OCI-LY7 (cell line): ENCODE measurements around the gene PIEZO2. TPM values are rescaled to one million over a fixed set of nuclear protein-coding genes. Genes with fewer than 3 reads are reported as not detected.
"Not testable (repeated sequence)": the region's sequence is repeated elsewhere in the genome, so short reads cannot be mapped to it uniquely, and the experiment has no call there.

Experiments
- BruUV-seq: library from RNA; stranded (reverse); fragments of 400-500 nt; replicated peaks from 2 replicates; lab custom pipeline; 2021; lab: Mats Ljungman, UMichigan
- CTCF ChIA-PET: fragments of 300-600 bp; sonication (Branson Sonifier 250); formaldehyde crosslinking; loops from one replicate; lab custom pipeline; 2022; ENCODE audit warnings: antibody characterized with exemption; ENCODE audit not compliant: unreplicated experiment; lab: Charles Lee
- POLR2A ChIA-PET: fragments of 300-600 bp; sonication (Branson Sonifier 250); formaldehyde crosslinking; loops from one replicate; lab custom pipeline; 2022; ENCODE audit warnings: antibody characterized with exemption; lab: Charles Lee
- DNase-seq: peaks from one replicate; pipeline ENCODE4 v3.0.0-alpha.2; 2015; ENCODE audit warnings: low spot score
- H2AFZ ChIP-seq: fragments of 200-600 bp; sonication (generic), shearing (Covaris generic); 2 replicates; pipeline ENCODE4 v1.6.1; 2014; ENCODE audit warnings: mild to moderate bottlenecking, antibody characterized with exemption, low read length, moderate library complexity
- H3K27ac ChIP-seq: fragments of 200-600 bp; sonication (generic); 2 replicates; pipeline ENCODE4 v1.5.1; 2014; ENCODE audit warnings: mixed run types, low read depth, mild to moderate bottlenecking, moderate library complexity, low read length, inconsistent platforms; ENCODE audit not compliant: poor library complexity, severe bottlenecking
- H3K36me3 ChIP-seq: fragments of 200-600 bp; sonication (generic); 2 replicates; pipeline ENCODE4 v1.6.1; 2014; ENCODE audit warnings: mild to moderate bottlenecking, antibody characterized with exemption, low read length, moderate library complexity, mixed read lengths; ENCODE audit not compliant: insufficient read depth
- H3K4me1 ChIP-seq: fragments of 200-600 bp; sonication (generic); 2 replicates; pipeline ENCODE4 v1.5.1; 2014; ENCODE audit warnings: mild to moderate bottlenecking, low read length; ENCODE audit not compliant: insufficient read depth, poor library complexity, severe bottlenecking
- H3K4me2 ChIP-seq: fragments of 200-600 bp; sonication (generic); 2 replicates; pipeline ENCODE4 v1.6.1; 2014; ENCODE audit warnings: mild to moderate bottlenecking, low read length
- H3K4me3 ChIP-seq: fragments of 200-600 bp; sonication (generic); 2 replicates; pipeline ENCODE4 v1.5.1; 2014; ENCODE audit warnings: mild to moderate bottlenecking, low read depth, low read length; ENCODE audit not compliant: poor library complexity, severe bottlenecking
- H3K79me2 ChIP-seq: fragments of 200-600 bp; sonication (generic); 2 replicates; pipeline ENCODE4 v1.6.1; 2016; ENCODE audit warnings: low read depth, mild to moderate bottlenecking, low read length, moderate library complexity, mixed read lengths; ENCODE audit not compliant: insufficient read depth
- H3K9me2 ChIP-seq: fragments of 200-600 bp; sonication (generic); 2 replicates; pipeline ENCODE4 v1.6.1; 2016; ENCODE audit warnings: mild to moderate bottlenecking, low read length, mixed read lengths; ENCODE audit not compliant: insufficient read depth
- H3K9me3 ChIP-seq: fragments of 200-600 bp; sonication (generic); 2 replicates; pipeline ENCODE4 v1.6.1; 2014; ENCODE audit warnings: mild to moderate bottlenecking, mixed run types, low read length, mixed read lengths
- H4K20me1 ChIP-seq: fragments of 200-600 bp; sonication (generic); 2 replicates; pipeline ENCODE4 v1.6.1; 2014; ENCODE audit warnings: mild to moderate bottlenecking, antibody characterized with exemption, low read length, moderate library complexity, mixed read lengths; ENCODE audit not compliant: insufficient read depth
- CTCF ChIP-seq: fragments of 200-600 bp; sonication (generic); conservative IDR thresholded peaks from 2 replicates; pipeline ENCODE4 v1.5.1; 2014; ENCODE audit warnings: mild to moderate bottlenecking, antibody characterized with exemption, low read length, moderate library complexity, mixed read lengths
- EZH2phosphoT487 ChIP-seq: fragments of 200-600 bp; sonication (generic); IDR thresholded peaks from 2 replicates; pipeline ENCODE4 v1.6.1; 2018; ENCODE audit warnings: low read depth, borderline replicate concordance, mild to moderate bottlenecking, mixed run types, antibody characterized with exemption, low read length, moderate library complexity, mixed read lengths
- intact Hi-C: fragments of 100-400 bp; cut with micrococcal nuclease; formaldehyde crosslinking; loops from one replicate; pipeline ENCODE4 v1.10.0; 2022; ENCODE audit not compliant: unreplicated experiment
- total RNA-seq, 2 experiments: library from RNA; depleted of rRNA in 1 of 2; stranded (reverse); fragments of >200 nt in 1 of 2; shearing (Covaris generic) in 1 of 2; gene quantifications; 2 replicates each; pipeline ENCODE4 v1.2.3, GENCODE V29; 2014 to 2022

PIEZO2 gene
- total RNA-seq, 2 experiments from 2014 or later = 0.95 to 3.3 TPM

GRCh38 chr18:11137400-11137799, 12.0 kb downstream of the PIEZO2 start:
- H3K4me2 ChIP-seq = no peak overlapping the region
- no peaks in the 10 kb centered on the region for H4K20me1 ChIP-seq
- no TSS peak for BruUV-seq
- H3K36me3 ChIP-seq = no peaks in the 10 kb centered on the region
- TF ChIP-seq EZH2phosphoT487 = no peak
- no peak for TF ChIP-seq CTCF
- no peaks in the 10 kb centered on the region for H3K9me3 ChIP-seq
- H3K79me2 ChIP-seq = no peaks in the 10 kb centered on the region
- no peak overlapping the region for H3K27ac ChIP-seq
- no peaks in the 10 kb centered on the region for H3K9me2 ChIP-seq
- no peak overlapping the region for H2AFZ ChIP-seq
- ChIA-PET POLR2A (interaction anchor here (0.6 kb wide), 1 partner anchor 869 kb away, joined by 3 read pairs; no protein-coding TSS in a partner anchor), CTCF (no interaction called here)
- DNase-seq = no peak
- no peaks in the 10 kb centered on the region for H3K4me1 ChIP-seq
- H3K4me3 ChIP-seq = no peak overlapping the region
- intact Hi-C loops = no loop called here

- Histone ChIP-seq H3K36me3 (no peaks in the 10 kb centered on the region), H4K20me1 (no peaks in the 10 kb centered on the region), H3K9me3 (no peaks in the 10 kb centered on the region), H3K4me1 (no peaks in the 10 kb centered on the region), H3K4me3 (no peak overlapping the region), H3K4me2 (no peak overlapping the region), H3K9me2 (no peaks in the 10 kb centered on the region), H2AFZ (no peak overlapping the region), H3K27ac (no peak overlapping the region), H3K79me2 (no peaks in the 10 kb centered on the region)
- POLR2A ChIA-PET = interaction anchor here (0.6 to 1.0 kb wide), 4 partner anchors 12 to 271 kb away, joined by 3 to 4 read pairs (median 3); no protein-coding TSS in a partner anchor
- BruUV-seq = no TSS peak
- DNase-seq = no peak
- CTCF ChIA-PET = interaction anchor here (0.6 kb wide), 1 partner anchor 577 kb away, joined by 3 read pairs; no protein-coding TSS in a partner anchor
- no peak for TF ChIP-seq EZH2phosphoT487
- no peak for TF ChIP-seq CTCF
- intact Hi-C loops = no loop called here
These were observed 13.1 kb downstream of the PIEZO2 start for GRCh38 chr18:11136241-11136640.

- no peaks in the 10 kb centered on the region for H3K4me1 ChIP-seq
- BruUV-seq = no TSS peak
- intact Hi-C loops = no loop called here
- H3K4me2 ChIP-seq = no peak overlapping the region
- no peak overlapping the region for H3K27ac ChIP-seq
- H3K36me3 ChIP-seq = no peaks in the 10 kb centered on the region
- ChIA-PET POLR2A (no interaction called here), CTCF (no interaction called here)
- H3K9me2 ChIP-seq = no peaks in the 10 kb centered on the region
- DNase-seq = no peak
- H4K20me1 ChIP-seq = no peaks in the 10 kb centered on the region
- H2AFZ ChIP-seq = no peak overlapping the region
- H3K4me3 ChIP-seq = no peak overlapping the region
- H3K79me2 ChIP-seq = no peaks in the 10 kb centered on the region
- TF ChIP-seq CTCF (no peak), EZH2phosphoT487 (no peak)
- no peaks in the 10 kb centered on the region for H3K9me3 ChIP-seq
These were observed 14.4 kb downstream of the PIEZO2 start for GRCh38 chr18:11134940-11135339.

GRCh38 chr18:11129059-11129458, 20.3 kb downstream of the PIEZO2 start:
- H2AFZ ChIP-seq, H3K79me2 ChIP-seq, H3K4me2 ChIP-seq, POLR2A ChIA-PET, intact Hi-C loops, H3K27ac ChIP-seq, H3K36me3 ChIP-seq, H3K9me3 ChIP-seq, H3K9me2 ChIP-seq, H3K4me1 ChIP-seq, CTCF ChIA-PET, H3K4me3 ChIP-seq, BruUV-seq, DNase-seq, H4K20me1 ChIP-seq: not testable (repeated sequence)
